GM21717 (cell line): ENCODE measurements around the gene TSHZ2.
"Not testable (repeated sequence)": the region's sequence is repeated elsewhere in the genome, so short reads cannot be mapped to it uniquely, and the experiment has no call there.

Source experiments
- ATAC-seq: cut with Tn5 transposase; IDR thresholded peaks from one replicate; pipeline ENCODE4 v1.9.1; 2021; ENCODE audit warnings: mild to moderate bottlenecking, moderate library complexity; ENCODE audit not compliant: unreplicated experiment

Gene TSHZ2

GRCh38 chr20:53080969-53081871, 109.1 kb downstream of the TSHZ2 start:
- ATAC-seq, result no peak

DNA sequence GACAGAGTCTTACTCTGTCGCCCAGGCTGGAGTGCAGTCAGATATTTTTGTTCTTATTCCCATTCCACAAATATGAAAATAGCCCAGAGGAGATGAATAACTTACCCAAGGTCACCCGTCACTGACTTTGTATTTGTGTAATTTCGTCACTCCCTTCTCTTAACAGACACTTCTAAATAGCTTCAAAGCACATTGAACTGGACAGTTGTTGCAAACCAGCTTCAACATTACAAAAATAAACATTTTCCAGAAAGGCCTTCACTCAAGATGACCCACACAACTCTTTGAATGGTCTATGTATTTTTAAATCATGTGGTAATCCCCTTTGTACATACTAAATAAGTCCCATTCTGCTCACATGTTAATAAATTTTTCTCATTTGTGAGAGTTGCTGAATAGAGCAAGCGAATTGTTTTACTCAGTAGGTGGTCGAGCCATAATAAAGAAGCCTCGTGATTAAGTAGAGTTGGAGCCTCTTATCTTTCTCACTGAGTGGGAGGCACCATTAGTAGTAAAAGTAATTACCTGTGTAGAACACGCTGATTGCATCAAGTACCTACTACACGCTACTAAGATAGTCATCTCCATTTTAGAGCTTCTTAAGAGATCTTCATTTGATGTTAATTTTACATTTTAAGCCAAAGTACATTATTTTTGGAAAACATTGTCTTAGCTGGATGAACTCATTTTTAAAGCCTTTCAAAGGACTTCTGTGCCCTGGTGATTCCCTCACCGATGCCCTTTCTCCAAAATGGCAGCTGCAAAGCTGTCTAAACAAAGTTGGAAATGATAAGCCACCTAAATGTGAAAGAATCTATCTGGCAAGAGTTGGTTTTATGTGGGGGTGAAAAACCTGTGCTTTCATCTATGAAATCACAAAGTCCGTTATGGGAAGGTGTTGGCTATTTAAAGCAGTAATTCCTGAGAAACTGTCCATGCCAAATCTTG, 110.0 kb downstream of the TSHZ2 start:
- ATAC-seq, result no peak

- no peak for ATAC-seq
Measured at GRCh38 chr20:53083411-53083810, 111.3 kb downstream of the TSHZ2 start.

- no peak for ATAC-seq
Measured at GRCh38 chr20:53084408-53084997, 112.3 kb downstream of the TSHZ2 start.

GRCh38 chr20:53085720-53086119, 113.6 kb downstream of the TSHZ2 start:
- no peak for ATAC-seq

- ATAC-seq, result no peak
Measured at GRCh38 chr20:53087037-53087777, 115.0 kb downstream of the TSHZ2 start.

GRCh38 chr20:53088786-53089185, 116.6 kb downstream of the TSHZ2 start:
- no peak for ATAC-seq

- not testable (repeated sequence) for ATAC-seq
Measured at GRCh38 chr20:53089851-53090250, 117.7 kb downstream of the TSHZ2 start.

DNA sequence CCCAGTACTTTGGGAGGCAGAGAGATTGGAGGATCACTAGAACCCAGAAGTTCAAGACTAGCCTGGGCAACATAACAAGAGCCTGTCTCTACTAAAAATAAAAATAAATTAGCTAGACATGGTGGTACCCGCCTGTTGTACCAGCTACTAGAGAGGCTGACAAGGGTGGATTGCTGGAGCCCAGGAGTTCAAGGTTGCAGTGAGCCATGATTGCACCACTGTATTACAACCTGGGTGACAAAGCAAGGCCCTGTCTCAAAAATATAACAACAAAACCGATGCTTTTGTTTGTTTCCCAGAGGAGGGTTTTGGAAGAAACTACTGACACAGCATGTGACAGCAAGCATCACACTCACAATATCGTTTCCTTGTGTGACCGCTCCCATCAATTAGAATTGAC, 119.6 kb downstream of the TSHZ2 start:
- ATAC-seq, result no peak

- ATAC-seq, result no peak
Measured at GRCh38 chr20:53092772-53093300, 120.7 kb downstream of the TSHZ2 start.

GRCh38 chr20:53097371-53097770, 125.2 kb downstream of the TSHZ2 start:
- ATAC-seq, result no peak

DNA sequence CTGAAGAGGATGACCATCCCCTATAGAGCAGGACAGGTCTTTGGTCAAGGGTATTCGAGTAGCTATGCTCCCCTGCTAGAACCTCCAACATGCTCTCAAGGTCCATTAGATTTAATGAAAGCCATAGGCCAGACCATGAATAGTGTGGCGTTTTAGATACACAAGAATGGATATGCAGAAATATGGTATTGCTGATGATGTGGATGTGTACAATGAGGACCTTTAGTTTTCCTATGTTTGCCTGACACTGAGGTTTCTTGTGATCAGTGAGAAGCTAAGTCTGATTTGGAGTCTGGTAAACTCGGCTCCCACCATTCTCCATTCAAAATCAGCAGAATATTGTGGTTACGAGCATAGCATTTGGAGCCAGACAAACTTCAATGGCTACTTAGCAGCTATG, 125.6 kb downstream of the TSHZ2 start:
- no peak for ATAC-seq

- no peak for ATAC-seq
Measured at GRCh38 chr20:53098621-53099020, 126.5 kb downstream of the TSHZ2 start.

DNA sequence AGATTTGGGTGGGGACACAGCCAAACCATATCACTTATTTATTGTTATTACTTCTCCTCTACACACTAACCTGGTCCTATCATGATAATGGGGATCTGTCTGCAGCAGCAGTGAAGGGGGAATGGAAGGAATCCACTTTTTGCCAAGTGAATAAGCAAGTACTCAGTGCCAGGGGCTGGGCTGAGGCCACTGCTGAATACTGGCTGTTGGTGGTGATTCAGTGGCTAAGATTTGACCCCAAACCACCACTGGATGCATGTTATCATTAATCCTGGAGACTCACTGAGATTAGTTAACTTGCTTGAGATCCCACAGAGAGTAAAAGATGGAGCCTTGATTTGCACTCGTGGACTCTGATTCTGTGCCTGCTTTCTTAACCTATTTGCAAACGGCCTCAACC, 127.7 kb downstream of the TSHZ2 start:
- ATAC-seq, result no peak

- ATAC-seq, result no peak
Measured at GRCh38 chr20:53100476-53100911, 128.3 kb downstream of the TSHZ2 start.

GRCh38 chr20:53101992-53102760, 130.0 kb downstream of the TSHZ2 start:
- ATAC-seq, result no peak

GRCh38 chr20:53103124-53103523, 131.0 kb downstream of the TSHZ2 start:
- no peak for ATAC-seq

DNA sequence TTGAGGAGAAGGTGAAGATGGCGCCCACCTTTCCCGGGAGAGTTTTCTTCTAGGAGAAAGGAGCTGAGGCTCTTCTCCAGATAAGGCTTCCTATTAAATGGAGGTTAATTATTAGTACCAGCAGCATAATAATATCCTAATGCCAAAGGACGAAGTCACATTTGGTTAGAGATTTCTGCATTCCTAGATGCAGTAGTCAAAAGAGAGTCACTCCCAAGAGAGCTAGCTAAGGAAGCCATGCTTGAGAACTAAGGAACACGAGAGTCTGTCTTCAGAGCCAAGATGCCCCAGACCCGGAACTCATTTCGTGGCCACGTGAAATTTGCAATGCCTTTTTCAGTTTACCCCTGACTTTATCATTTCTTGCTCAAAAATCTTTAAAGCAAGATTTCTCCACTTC, 132.7 kb downstream of the TSHZ2 start:
- no peak for ATAC-seq

DNA sequence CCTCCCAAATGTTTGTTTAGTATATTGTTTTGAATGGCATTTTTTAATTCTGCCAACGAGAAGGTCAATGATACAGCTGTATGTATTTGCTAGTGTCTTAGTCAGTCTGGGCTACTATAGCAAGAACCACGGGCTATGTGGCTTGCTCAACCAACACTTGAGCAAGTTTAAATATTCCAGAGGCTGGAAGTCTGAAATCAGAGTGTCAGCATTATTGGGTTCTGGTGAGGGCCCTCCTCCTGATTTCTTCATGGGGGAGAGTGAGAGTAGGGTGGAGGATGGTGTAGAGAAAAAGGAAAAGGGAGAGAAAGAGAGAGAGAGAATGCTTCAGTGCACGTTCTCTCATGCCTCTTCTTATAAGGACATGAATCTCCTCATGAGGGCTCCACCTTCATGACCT, 144.6 kb downstream of the TSHZ2 start:
- ATAC-seq, result no peak

- ATAC-seq, result no peak
Measured at GRCh38 chr20:53122853-53123252, 150.7 kb downstream of the TSHZ2 start.
